BE2C (cell line): ENCODE results near the gene RPS18.
A peak's percentile ranks its signal among the peaks of the same experiment; 100 is the strongest.
"Not testable (repeated sequence)": the region's sequence is repeated elsewhere in the genome, so short reads cannot be mapped to it uniquely, and the experiment has no call there.

ENCODE experiments used
- DNase-seq: peaks from one replicate; pipeline ENCODE4 v3.0.0-alpha.2; 2020
- H3K27me3 ChIP-seq: fragments of 250-450 bp; sonication (Bioruptor Pico); 2 replicates; pipeline ENCODE4 v1.5.1; 2020; ENCODE audit warnings: mild to moderate bottlenecking
- H3K36me3 ChIP-seq: fragments of 250-450 bp; sonication (Bioruptor Pico); 2 replicates; pipeline ENCODE4 v1.5.1; 2020; ENCODE audit warnings: mild to moderate bottlenecking
- H3K4me1 ChIP-seq: fragments of 250-450 bp; sonication (Bioruptor Pico); 2 replicates; pipeline ENCODE4 v1.5.1; 2020
- H3K4me3 ChIP-seq: 2 replicates; pipeline ENCODE4 v1.5.1; 2011; ENCODE audit warnings: low read depth, low read length
- H3K9me3 ChIP-seq: fragments of 250-450 bp; sonication (Bioruptor Pico); 2 replicates; pipeline ENCODE4 v1.5.1; 2020
- CTCF ChIP-seq: IDR thresholded peaks from 2 replicates; pipeline ENCODE4 v1.5.1; 2012; ENCODE audit warnings: mild to moderate bottlenecking, low read depth, low read length

RPS18 gene

GRCh38 chr6:33279971-33280511, 8.2 kb downstream of the RPS18 start:
- peak; percentile 94 for TF ChIP-seq CTCF
- peak; percentile 68 for DNase-seq
- H3K4me1 ChIP-seq = no peaks in the 10 kb centered on the region
- H3K27me3 ChIP-seq = no peaks in the 10 kb centered on the region
- no peaks in the 10 kb centered on the region for H3K9me3 ChIP-seq
- H3K4me3 ChIP-seq = no peak overlapping the region
- peaks cover 61% of the 10 kb centered on the region for H3K36me3 ChIP-seq

GRCh38 chr6:33280539-33280938, 8.7 kb downstream of the RPS18 start:
- no peak for DNase-seq
- H3K4me3 ChIP-seq = no peak overlapping the region
- peaks cover 59% of the 10 kb centered on the region for H3K36me3 ChIP-seq
- no peak for TF ChIP-seq CTCF
- H3K4me1 ChIP-seq = no peaks in the 10 kb centered on the region
- no peaks in the 10 kb centered on the region for H3K27me3 ChIP-seq
- H3K9me3 ChIP-seq = no peaks in the 10 kb centered on the region

- H3K4me1 ChIP-seq, DNase-seq: not testable (repeated sequence)
- H3K36me3 ChIP-seq = peaks cover 42% of the 10 kb centered on the region
Measured at GRCh38 chr6:33285214-33285613, 13.3 kb downstream of the RPS18 start.

GRCh38 chr6:33286946-33287914, 15.4 kb downstream of the RPS18 start:
- no peak for DNase-seq
- H3K4me1 ChIP-seq = no peaks in the 10 kb centered on the region; the same call in 1 of the 2 replicates
- no peak for TF ChIP-seq CTCF
- H3K9me3 ChIP-seq = no peaks in the 10 kb centered on the region
- H3K36me3 ChIP-seq = peaks cover 48% of the 10 kb centered on the region
- H3K27me3 ChIP-seq = no peaks in the 10 kb centered on the region
- H3K4me3 ChIP-seq = no peak overlapping the region; the same call in 1 of the 2 replicates

More at GRCh38 chr6:33285214-33285613, 13.3 kb downstream of the RPS18 start:
- H3K9me3 ChIP-seq, H3K4me3 ChIP-seq, H3K27me3 ChIP-seq: not testable (repeated sequence)

GRCh38 chr6:33288141-33288920, 16.5 kb downstream of the RPS18 start:
- Histone ChIP-seq H3K27me3 (no peaks in the 10 kb centered on the region), H3K4me3 (peak overlapping the region; percentile 100), H3K4me1 (no peaks in the 10 kb centered on the region; the same call in 1 of the 2 replicates), H3K36me3 (peaks cover 43% of the 10 kb centered on the region), H3K9me3 (no peaks in the 10 kb centered on the region)
- DNase-seq = no peak
- TF ChIP-seq CTCF = no peak
